ENCODE measurements around the gene CDC42.

Gene CDC42

DNA sequence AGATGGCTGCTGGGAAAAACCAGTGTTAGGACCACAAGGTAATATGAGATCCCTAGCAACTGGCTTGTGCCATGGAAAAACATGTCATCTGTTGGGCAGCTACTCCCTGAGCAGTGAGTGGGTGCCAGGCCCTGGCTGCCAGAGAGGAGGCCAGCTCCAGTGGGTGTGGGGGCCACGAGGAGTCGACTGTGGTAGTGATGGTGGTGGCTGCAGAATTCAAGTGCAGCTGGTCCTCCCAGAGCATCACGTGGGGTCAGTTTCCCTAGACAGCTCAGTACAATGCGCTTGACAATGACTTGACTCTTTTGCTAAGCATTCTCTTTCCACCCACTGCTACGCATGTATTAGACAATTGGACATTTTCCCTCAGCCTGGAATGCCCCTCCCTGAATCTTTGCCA lies 14.5 kb upstream of the CDC42 start:
- DNase-seq (ENCODE audit: low read depth) = no peak

DNA sequence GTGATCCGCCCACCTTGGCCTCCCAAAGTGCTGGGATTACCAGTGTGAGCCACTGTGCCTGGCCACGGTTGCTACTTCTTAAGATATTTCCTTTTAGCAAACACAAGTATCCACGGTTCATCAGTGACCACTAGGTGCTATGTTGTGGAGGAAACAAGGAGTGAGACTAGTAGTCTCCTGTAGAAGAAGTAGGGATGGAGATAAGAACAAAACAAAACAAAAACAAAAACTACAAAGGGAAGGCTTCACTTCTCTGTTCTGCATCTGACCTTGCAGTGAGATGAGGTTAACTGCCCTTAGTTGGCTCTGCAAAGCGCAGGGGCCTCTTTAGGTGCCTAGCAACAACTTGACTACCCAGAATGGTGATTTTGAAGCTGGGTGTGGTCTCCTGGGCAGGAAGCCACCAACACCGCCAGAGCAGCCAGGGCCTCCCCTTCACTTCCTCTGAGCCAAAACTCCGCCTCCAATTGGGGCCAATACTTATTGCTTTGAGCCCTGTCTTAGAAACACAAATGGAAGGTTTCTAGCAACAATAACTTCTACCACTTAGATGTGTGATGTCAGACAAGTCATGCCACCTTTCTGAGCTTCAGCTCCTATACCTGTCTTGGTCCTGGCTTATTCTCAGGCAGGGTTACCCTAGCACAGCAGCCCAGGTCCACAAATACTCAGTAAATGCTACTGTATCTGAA lies 12.8 kb upstream of the CDC42 start:
- DNase-seq (ENCODE audit: low read depth) = peak; percentile 77

DNA sequence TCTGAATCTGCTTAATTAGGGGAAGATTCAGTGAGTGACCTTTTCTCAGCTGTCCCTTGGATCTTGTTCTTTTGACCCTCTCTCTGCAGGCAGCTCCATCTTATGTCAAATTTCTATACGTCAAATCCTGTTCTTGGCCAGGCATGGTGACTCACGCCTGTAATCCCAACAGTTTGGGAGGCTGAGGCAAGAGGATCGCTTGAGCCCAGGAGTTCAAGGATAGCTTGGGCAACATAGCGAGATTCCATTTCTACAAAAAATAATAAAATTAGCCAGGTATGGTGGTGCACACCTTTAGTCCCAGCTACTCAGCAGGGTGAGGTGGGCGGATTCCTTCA lies 12.3 kb upstream of the CDC42 start:
- DNase-seq (ENCODE audit: low read depth) = no peak

DNA sequence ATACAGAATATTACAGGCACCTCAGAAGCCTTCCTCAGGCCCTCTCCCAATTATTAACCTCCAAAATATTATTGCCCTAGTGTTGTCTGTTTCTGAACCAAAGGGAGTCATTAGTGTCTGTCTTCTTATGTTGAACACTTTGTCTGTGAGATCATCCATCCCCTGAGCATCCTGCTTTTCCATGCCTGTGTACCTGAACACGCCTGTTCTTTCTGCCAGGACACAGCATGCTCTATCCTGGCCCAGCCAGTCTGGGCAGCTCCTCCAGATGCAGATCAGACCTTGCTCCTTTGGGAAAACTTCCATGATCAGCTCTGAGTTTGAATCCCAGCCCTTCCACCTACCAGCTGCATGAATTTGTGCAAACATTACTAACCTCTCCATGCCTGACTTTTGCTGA lies 11.0 kb upstream of the CDC42 start:
- DNase-seq (ENCODE audit: low read depth) = no peak

DNA sequence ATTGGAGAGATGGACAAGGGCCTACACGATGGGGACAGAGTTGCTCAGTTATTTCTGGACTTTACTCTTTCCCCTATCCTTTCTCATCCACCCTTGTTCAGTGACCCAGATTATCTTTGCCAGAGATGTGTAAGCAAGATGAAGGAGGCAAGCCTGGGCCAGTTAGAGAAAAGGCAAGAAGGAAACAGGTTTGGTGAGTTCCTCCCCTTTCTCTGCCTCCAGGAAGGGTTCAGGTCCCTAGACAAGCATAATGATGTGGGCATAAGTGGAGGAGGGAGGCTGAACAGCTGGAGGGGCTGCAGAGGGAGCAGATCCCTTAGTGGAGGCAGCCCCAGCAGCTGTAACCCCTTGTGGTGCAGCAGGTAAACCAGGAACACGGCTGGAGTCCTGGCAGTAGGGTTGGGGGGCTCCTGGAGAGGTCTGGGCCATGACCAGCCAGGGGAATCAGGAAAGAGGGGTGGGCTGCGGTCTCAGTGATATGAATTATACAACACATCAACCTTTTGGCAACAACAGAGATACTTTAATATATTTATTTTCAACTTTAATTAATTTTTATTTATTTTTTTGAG lies 9.2 kb upstream of the CDC42 start:
- no peak for DNase-seq (ENCODE audit: low read depth)

DNA sequence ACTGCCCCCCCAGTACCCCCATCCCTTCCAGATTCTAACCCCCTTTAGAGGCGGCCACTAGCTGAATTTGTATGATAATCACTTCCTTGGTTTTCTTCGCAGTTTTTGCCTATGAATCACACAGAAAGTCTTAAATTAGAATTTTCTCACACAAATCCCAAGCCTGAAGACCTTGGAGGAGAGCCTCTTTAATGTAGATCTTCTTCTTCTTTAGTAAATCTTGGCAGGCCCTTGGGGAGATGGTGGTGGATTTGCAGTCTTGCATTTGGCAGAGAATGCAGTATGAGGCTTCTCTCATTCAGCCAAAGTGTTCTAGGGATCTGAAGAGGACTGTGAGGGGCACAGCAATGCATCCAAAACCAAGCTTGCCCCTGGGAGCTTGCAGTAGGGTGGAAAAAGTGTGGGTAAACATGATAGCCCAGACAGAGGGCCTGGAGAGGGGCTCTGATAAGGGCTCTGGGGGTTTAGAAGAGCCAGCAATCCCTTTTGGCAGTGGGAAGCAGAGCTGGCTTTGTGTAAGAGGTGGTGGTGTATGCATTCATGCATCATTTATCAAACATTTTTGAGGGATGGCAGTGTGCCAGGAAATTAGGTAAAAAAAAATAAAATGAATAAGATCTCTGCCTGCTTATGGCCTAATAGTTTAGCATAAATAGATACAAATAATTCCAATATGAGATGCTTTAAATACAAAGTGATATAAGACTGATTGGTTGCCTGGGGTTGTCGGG lies 7.7 kb upstream of the CDC42 start:
- DNase-seq (ENCODE audit: low read depth) = no peak

DNA sequence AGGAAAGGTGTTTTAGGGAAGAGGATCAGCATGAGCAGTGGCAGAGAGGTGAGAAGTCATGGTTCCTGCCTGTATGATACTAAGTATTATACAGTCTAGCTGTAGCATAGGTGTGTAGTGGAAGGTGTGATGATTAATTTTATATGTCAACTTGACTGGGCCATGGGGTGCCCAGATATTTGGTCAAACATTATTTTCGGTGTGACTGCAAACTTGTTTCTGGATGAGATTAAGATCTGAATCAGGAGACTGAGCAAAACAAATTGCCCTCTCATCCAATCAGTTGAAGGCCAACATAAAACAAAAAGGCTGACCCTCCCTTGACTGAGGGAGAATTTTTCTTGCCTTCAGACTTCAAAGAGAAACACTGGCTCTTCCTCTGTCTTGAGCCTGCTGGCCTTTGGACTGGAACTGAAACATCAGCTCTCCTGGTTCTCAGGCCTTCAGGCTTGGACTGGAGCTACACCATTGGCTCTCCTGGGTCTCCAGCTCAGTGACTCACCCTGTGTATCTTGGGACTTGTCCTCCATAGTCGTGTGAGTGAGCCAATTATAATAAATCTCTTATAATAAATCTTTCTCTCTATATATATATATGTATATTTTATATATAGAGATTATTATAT lies 6.8 kb upstream of the CDC42 start:
- DNase-seq (ENCODE audit: low read depth) = no peak

DNA sequence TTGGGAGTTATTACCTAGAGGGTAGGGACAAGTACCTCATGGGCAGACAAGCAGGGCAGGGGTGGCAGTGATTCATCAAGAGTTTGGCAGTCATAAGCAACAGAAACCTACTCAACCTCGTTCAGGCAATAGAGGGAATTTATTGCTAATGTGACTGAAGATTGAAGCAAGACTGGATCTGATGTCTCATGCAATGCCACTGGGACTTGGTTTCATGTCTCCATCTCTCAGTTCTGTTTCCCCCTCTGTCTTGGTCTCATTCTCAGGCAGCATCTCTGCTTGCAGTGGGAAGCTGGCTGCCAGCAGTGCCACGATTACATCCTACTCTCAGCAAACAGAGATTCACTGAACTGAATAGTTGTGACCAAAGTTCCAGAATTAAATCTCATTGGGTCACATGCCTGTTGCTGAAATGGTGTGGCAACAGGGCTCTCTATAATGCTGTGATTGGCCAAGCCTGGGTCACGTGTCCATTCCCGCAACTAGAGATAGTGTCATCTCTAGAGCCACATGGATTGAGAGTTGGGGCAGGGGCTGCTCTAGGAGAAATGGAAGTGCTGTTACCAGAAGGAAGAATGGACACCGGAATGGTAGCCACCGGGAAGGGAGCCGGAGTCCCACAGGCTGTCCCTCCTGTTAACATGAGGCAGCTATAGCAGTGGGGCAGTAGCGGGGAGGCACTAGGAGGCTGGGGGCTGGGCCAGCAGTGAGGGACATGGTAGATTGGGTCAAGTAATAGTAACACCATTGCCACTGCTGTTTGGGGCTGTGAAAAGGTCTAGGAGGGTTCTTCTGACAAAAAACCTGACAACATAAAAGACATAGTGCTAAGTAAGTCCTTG lies 3.9 kb upstream of the CDC42 start:
- DNase-seq (ENCODE audit: low read depth) = no peak

DNA sequence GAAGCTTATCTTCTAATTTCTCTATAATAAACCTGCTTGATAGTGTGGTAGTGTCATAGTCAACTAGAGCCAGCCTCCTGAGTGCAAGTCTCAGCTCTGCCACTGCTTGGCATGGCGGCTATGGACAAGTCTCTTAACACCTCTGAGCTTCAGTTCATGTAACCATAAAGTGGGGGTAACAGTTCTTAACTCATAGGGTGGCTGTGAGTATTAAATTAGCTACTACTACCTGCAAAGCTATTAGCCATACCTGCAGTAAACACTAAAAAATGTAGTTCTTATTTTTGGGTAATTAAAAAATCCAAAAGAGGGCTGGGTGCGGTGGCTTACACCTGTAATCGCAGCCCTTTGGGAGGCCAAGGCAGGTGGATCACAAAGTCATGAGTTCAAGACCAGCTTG lies 2.2 kb upstream of the CDC42 start:
- DNase-seq (ENCODE audit: low read depth) = no peak

DNA sequence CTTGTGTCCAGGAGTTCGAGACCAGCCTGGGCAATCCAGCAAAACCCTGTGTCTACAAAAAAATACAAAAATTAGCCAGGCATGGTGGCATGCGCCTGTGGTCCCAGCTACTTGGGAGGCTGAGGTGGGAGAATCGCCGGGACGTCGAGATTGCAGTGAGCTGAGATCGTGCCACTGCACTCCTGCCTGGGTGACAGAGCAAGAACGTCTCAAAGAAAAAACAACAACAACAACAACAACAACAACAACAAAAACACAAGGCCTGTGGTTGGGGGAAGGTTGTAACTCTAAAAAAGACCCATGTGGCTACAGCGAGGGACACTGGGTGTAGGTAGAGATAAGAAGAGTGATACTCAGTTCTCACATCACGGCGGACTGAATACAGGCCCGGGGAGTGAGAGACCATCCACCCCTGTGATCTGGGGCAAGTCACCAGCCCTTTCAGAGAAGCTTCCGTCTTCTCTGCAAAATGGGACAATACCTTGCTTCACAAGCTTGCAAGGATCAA lies 848 bp upstream of the CDC42 start:
- no peak for DNase-seq (ENCODE audit: low read depth)

DNA sequence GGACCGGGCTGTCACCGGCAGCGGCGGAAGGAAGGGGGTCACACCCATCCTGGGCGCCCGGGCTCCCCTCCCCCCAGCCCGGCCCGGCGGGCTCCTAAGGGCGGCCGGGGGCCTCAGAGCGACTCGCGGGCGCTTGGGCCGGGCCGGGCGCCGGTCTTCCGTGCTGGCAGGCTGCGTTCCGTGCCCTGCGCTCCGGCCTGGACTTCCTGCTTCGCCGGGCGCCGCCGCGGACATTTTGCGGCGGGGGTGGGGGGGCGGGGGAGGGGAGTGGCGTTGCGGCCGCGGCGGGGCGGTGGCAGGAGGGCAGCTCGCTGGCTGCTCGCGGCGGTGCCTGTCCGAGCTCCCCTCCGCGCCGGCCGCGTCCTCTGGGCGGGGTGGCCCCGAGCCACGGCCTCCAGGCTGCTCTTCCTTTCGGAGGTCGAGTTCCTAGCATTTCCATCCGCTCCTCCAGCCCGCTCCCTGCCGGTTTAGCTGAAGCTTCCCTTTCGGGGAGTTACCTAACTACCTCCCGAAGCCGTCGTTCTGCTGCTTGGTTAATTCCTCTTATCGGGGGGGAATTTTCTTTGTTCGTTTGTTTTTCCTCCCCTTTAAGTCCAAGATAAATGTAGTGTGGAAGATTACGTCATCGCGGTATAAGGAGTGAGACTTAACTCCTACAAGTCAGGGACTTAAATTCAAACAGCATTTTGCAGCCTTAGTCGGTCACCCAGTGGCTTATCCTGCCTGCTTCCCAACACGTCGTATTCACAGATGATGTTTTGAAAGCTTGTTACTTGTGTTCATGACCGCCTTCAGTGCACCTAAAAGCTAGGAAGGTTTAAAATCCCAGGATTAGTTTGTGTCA lies 730 bp downstream of the CDC42 start:
- peak; percentile 20 for DNase-seq (ENCODE audit: low read depth)

DNA sequence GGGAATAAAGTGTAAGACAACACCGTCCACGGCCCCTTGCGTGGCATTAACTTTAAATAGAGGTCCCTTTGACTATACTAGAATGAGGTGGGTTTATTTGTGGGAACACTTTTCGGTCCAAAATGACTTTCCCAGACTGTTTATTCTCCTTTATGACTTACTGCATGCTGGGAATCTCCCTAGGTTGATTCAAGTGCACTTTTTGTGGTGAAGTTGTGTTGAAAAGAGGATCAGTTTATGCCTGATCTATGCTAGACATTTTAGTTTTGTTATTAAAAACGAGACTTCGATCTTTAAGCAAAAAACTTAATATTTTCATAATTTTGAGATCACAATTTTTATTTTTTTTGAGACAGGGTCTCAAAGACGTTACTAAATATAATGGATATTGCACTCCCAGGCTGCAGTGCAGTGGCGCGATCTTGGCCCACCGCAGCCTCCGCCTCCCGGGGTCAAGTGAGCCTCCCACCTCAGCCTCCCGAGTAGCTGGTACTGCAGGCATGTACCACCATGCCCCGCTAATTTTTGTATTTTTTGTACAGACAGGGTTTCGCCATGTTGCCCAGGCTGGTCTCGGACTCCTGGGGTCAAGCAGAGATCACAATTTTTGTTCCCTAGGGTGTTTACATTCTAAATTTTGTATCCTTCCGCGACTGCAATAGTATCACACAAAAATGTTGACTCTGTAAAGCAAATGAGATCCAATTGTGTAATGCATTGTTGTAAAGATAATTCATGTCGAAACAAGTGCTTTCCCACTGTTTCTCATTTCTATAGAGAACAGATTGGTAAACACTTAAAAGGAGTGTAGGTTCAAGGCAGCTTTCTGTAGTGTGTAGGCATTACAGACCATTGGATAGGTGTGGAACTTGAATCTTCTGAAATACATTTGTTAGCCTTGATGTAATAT lies 1.6 kb downstream of the CDC42 start:
- DNase-seq (ENCODE audit: low read depth) = no peak

DNA sequence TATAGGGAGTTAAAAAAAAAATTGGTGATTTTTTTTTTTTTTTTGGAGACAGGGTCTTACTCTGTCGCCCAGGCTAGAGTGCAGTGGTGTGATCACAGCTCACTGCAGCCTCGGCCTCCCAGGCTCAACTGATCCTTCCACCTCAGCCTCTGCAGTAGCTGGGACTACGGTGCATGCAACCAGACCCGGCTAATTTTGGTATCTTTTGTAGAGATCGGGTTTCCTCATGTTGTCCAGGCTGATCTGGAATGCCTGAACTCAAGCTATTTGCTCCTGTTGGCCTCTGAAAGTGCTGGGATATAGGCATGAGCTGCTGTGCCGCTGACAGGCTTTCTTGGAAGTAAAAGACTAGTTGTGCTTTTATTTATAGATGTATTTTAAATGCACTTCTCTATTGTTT lies 3.0 kb downstream of the CDC42 start:
- no peak for DNase-seq (ENCODE audit: low read depth)

DNA sequence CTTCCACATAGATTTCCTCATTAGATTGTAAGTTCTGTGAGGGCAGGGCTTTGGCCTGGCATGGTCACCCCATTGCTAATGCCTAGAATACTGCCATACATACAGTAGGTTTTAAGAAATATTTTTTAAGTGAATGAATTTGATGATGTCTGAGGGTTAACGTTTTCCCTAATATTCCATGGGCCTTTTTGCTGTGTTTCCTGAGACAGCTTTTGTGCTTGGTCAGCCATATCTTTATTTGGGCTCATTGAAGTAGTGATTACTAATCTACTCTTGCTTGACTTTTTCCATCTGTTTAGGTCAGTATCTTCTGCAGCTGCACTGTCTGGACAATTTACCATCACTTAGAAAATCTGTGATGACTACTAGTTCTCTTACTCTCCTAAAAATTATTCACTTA lies 3.5 kb downstream of the CDC42 start:
- DNase-seq (ENCODE audit: low read depth) = no peak

DNA sequence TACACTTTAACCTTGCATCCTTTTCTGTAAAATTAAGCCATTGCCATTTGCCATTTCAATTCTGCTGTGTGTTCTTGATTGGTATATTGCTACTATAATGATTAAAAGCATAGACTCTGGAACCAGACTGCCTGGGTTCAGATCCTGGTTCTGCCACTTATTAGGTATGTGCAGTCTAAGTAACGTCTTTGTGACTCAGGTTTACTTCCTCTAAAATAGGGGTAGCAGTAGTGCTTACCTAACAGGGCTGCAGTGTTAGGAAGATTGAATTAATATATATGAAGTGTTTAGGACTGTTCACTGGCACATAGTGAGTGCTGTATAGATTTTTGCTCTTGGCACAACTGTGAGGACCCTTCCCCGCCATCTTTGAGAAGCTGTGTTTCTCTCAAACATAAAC lies 4.4 kb downstream of the CDC42 start:
- no peak for DNase-seq (ENCODE audit: low read depth)

DNA sequence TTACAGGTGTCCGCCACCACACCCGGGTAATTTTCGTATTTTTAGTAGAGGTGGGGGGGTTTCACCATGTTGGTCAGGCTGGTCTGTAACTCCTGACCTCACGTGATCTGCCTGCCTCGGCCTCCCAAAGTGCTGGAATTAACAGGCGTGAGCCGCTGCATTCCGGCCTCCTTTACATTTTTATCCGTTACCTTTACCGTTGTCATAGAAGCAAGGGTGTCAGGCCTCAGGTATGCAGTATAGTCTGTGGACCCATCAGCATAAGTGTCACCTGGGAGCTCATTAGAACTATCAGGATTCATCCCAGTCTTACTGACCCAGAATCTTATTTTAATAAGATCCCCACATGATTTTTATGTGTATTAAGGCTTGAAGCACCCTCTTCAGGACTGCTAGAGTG lies 5.4 kb downstream of the CDC42 start:
- no peak for DNase-seq (ENCODE audit: low read depth)

DNA sequence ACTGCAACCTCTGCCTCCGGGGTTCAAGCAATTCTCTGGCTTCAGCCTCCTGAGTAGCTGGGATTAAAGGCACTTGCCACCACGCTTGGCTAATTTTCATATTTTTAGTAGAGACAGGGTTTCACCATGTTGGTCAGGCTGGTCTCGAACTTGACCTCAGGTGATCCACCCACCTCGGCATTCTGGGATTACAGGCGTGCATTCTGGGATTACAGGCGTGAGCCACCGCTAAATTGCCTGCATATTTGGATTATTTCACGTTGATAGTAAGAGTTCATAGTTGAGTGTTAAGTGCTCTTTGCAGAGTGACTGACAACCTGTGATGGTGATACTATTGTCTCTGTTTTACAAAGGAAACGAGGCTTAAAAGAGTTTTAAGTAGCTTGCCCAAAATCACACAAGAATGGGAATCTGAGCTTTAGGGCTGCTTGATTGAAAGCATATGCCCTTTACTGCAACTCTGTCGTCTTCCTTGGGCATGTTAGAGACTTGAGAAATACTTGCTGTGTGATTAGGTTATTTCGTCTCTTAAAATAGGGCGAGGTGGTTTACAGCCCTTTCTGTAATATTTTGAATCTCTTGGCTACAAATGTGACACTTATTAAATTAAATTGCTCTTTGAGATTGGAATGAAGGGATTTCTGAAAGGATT lies 12.4 kb downstream of the CDC42 start:
- DNase-seq (ENCODE audit: low read depth) = no peak

DNA sequence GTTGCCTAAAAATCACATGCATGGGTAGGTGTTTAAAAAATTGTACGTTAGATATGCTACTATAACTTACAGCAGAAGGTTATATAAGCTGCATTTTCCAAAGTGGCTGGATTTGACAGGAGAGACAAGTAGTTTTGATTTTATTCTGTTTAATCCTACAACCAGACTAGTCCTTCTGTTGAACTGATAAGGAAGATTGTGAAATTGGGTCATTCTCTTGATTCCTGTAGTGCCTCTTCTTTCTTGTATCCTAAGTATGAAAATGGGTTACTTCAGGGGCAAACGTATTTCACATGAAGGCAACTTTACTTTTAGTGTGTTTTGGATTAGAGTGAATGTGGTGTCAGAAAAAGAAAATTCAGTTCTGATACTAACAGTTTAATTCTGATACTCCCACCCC lies 19.0 kb downstream of the CDC42 start:
- no peak for DNase-seq (ENCODE audit: low read depth)

DNA sequence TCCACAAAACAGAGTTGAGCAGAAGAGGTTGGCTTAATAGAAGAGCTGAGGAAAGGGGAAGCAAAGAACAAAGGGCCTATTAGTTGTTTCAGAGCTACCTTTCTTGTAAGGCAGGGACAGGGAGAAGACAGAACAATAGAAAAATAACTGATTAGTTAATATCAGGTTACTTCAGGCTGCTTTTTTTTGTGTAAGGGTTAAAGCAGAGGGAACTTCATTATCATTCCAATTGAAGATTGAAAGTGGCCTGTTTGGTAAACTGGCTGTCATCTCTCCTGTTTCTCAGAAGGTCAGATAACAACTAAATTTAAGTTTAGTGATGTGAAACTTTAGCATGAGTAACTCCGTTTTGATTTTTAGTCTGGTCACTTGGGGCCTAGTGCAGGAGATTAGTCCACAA lies 22.3 kb downstream of the CDC42 start:
- no peak for DNase-seq (ENCODE audit: low read depth)

DNA sequence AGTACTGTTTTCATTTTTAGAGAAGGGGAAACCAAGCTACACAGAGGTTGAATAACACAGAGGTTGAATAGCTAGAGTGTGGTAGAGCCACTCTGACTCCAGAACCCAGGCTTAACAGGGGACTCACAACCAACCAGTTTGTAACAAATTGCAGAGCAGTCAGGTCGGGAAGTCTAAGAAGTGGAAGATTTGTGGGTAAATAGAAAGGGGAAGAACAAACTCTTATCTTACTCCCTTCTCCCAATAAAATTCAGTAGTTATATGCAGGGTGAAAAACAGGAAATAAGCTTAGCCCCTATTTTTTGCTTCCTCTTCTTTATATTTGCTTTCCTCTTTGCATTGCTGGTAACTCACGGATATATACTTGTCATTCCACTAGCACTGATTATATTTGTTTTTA lies 23.2 kb downstream of the CDC42 start:
- DNase-seq (ENCODE audit: low read depth) = no peak

Measured in activated gamma-delta T cell treated with anti-CD3 and anti-CD28 coated beads, Interleukin-2, amount 50 U/mL, for 16 hours (primary cell).